IPS-20b (cell line): Measurements from ENCODE around the gene GJB4.
"Not testable (repeated sequence)": the region's sequence is repeated elsewhere in the genome, so short reads cannot be mapped to it uniquely, and the experiment has no call there.

Experiments used
- H3K27ac ChIP-seq: one replicate; pipeline ENCODE4 v1.5.1; 2013; ENCODE audit warnings: low read length
- H3K27me3 ChIP-seq: 2 replicates; pipeline ENCODE4 v1.6.1; 2013; ENCODE audit warnings: mild to moderate bottlenecking, low read length, inconsistent platforms; ENCODE audit not compliant: insufficient read depth
- H3K36me3 ChIP-seq: 2 replicates; pipeline ENCODE4 v1.6.1; 2013; ENCODE audit warnings: low read depth, mild to moderate bottlenecking, inconsistent platforms, low read length, moderate library complexity; ENCODE audit not compliant: insufficient read depth
- H3K4me1 ChIP-seq: 2 replicates; pipeline ENCODE4 v1.6.1; 2013; ENCODE audit warnings: mild to moderate bottlenecking, control low read depth, inconsistent platforms, low read length, moderate library complexity; ENCODE audit not compliant: insufficient read depth
- H3K4me3 ChIP-seq: 2 replicates; pipeline ENCODE4 v1.5.1; 2013; ENCODE audit warnings: mild to moderate bottlenecking, low read length, inconsistent platforms
- H3K9ac ChIP-seq: 2 replicates; pipeline ENCODE4 v1.6.1; 2013; ENCODE audit warnings: low read depth, mild to moderate bottlenecking, inconsistent platforms, low read length, moderate library complexity
- H3K9me3 ChIP-seq: 2 replicates; pipeline ENCODE4 v1.6.1; 2013; ENCODE audit warnings: mild to moderate bottlenecking, low read depth, low read length, inconsistent platforms; ENCODE audit not compliant: insufficient read depth

GJB4 gene

GRCh38 chr1:34768856-34769255 is 9.3 kb downstream of the GJB4 start:
- H3K36me3 ChIP-seq = no peaks in the 10 kb centered on the region
- peaks cover under 1% of the 10 kb centered on the region for H3K4me1 ChIP-seq
- no peak overlapping the region for H3K9ac ChIP-seq
- H3K27ac ChIP-seq = no peak overlapping the region
- H3K9me3 ChIP-seq = no peaks in the 10 kb centered on the region
- H3K4me3 ChIP-seq = no peak overlapping the region
- peaks cover under 1% of the 10 kb centered on the region for H3K27me3 ChIP-seq

GRCh38 chr1:34770891-34771504 is 11.5 kb downstream of the GJB4 start:
- Histone ChIP-seq H3K9me3 (no peaks in the 10 kb centered on the region), H3K27ac (no peak overlapping the region), H3K4me1 (no peaks in the 10 kb centered on the region; the same call in 1 of the 2 replicates), H3K36me3 (no peaks in the 10 kb centered on the region), H3K9ac (no peak overlapping the region), H3K27me3 (no peaks in the 10 kb centered on the region), H3K4me3 (no peak overlapping the region)

- H3K36me3 ChIP-seq = no peaks in the 10 kb centered on the region
- no peaks in the 10 kb centered on the region; the same call in 1 of the 2 replicates for H3K27me3 ChIP-seq
- no peaks in the 10 kb centered on the region; the same call in 1 of the 2 replicates for H3K4me1 ChIP-seq
- H3K27ac ChIP-seq = no peak overlapping the region
- no peaks in the 10 kb centered on the region for H3K9me3 ChIP-seq
- no peak overlapping the region for H3K9ac ChIP-seq
- H3K4me3 ChIP-seq = no peak overlapping the region
These were observed 12.2 kb downstream of the GJB4 start for GRCh38 chr1:34771573-34772371.

GRCh38 chr1:34773114-34773513 is 13.6 kb downstream of the GJB4 start:
- not testable (repeated sequence) for H3K27me3 ChIP-seq, H3K36me3 ChIP-seq, H3K27ac ChIP-seq, H3K4me1 ChIP-seq, H3K4me3 ChIP-seq, H3K9me3 ChIP-seq, H3K9ac ChIP-seq

- Histone ChIP-seq H3K9me3 (no peaks in the 10 kb centered on the region), H3K27ac (no peak overlapping the region), H3K27me3 (peaks cover 10% of the 10 kb centered on the region), H3K4me3 (no peak overlapping the region), H3K4me1 (no peaks in the 10 kb centered on the region; the same call in 1 of the 2 replicates), H3K9ac (no peak overlapping the region), H3K36me3 (no peaks in the 10 kb centered on the region)
These were observed 15.4 kb downstream of the GJB4 start for GRCh38 chr1:34774957-34775356.

GRCh38 chr1:34776911-34777310 is 17.4 kb downstream of the GJB4 start:
- Histone ChIP-seq H3K4me1 (peaks cover 4% of the 10 kb centered on the region; the same call in 1 of the 2 replicates), H3K27ac (no peak overlapping the region), H3K27me3 (peaks cover 30% of the 10 kb centered on the region), H3K4me3 (no peak overlapping the region), H3K9ac (no peak overlapping the region), H3K9me3 (no peaks in the 10 kb centered on the region), H3K36me3 (no peaks in the 10 kb centered on the region)

- Histone ChIP-seq H3K36me3 (no peaks in the 10 kb centered on the region), H3K27ac (no peak overlapping the region), H3K9ac (no peak overlapping the region), H3K9me3 (no peaks in the 10 kb centered on the region), H3K27me3 (peaks cover 38% of the 10 kb centered on the region), H3K4me1 (peaks cover 4% of the 10 kb centered on the region; the same call in 1 of the 2 replicates), H3K4me3 (no peak overlapping the region)
These were observed 18.2 kb downstream of the GJB4 start for GRCh38 chr1:34777519-34778321.

GRCh38 chr1:34778381-34778780 is 18.8 kb downstream of the GJB4 start:
- H3K4me3 ChIP-seq = no peak overlapping the region
- no peaks in the 10 kb centered on the region for H3K36me3 ChIP-seq
- H3K27ac ChIP-seq = no peak overlapping the region
- peaks cover 4% of the 10 kb centered on the region; the same call in 1 of the 2 replicates for H3K4me1 ChIP-seq
- H3K9ac ChIP-seq = no peak overlapping the region
- no peaks in the 10 kb centered on the region for H3K9me3 ChIP-seq
- H3K27me3 ChIP-seq = peaks cover 44% of the 10 kb centered on the region

GRCh38 chr1:34779005-34779404 is 19.5 kb downstream of the GJB4 start:
- H3K27me3 ChIP-seq = peaks cover 47% of the 10 kb centered on the region
- no peak overlapping the region for H3K4me3 ChIP-seq
- H3K9me3 ChIP-seq = no peaks in the 10 kb centered on the region
- no peak overlapping the region for H3K27ac ChIP-seq
- peaks cover 4% of the 10 kb centered on the region; the same call in 1 of the 2 replicates for H3K4me1 ChIP-seq
- H3K36me3 ChIP-seq = no peaks in the 10 kb centered on the region
- H3K9ac ChIP-seq = no peak overlapping the region

GRCh38 chr1:34779526-34779925 is 20.0 kb downstream of the GJB4 start:
- Histone ChIP-seq H3K9me3 (no peaks in the 10 kb centered on the region), H3K4me3 (no peak overlapping the region), H3K36me3 (no peaks in the 10 kb centered on the region), H3K27me3 (peaks cover 47% of the 10 kb centered on the region), H3K4me1 (peaks cover 4% of the 10 kb centered on the region; the same call in 1 of the 2 replicates), H3K9ac (no peak overlapping the region), H3K27ac (no peak overlapping the region)

GRCh38 chr1:34779962-34780361 is 20.4 kb downstream of the GJB4 start:
- Histone ChIP-seq H3K4me3 (no peak overlapping the region), H3K27me3 (peaks cover 47% of the 10 kb centered on the region)

More at GRCh38 chr1:34779962-34780361, 20.4 kb downstream of the GJB4 start:
- no peak overlapping the region for H3K27ac ChIP-seq
- peaks cover 4% of the 10 kb centered on the region; the same call in 1 of the 2 replicates for H3K4me1 ChIP-seq
- H3K9me3 ChIP-seq = no peaks in the 10 kb centered on the region
- H3K36me3 ChIP-seq = no peaks in the 10 kb centered on the region
- H3K9ac ChIP-seq = no peak overlapping the region
